RPMI7951 (cell line): ENCODE results near the gene CENPT. TPM values are rescaled to one million over a fixed set of nuclear protein-coding genes. Genes with fewer than 3 reads are reported as not detected.
A peak's percentile ranks its signal among the peaks of the same experiment; 100 is the strongest.

Experiments
- DNase-seq: peaks from one replicate; pipeline ENCODE4 v3.0.0-alpha.2; 2012; ENCODE audit warnings: low read depth
- total RNA-seq: library from RNA; depleted of rRNA; stranded (reverse); fragments of >200 nt; shearing (Covaris generic); gene quantifications from 2 replicates; pipeline ENCODE4 v1.2.3, GENCODE V29; 2014; rRNA removed

The CENPT gene, protein sequence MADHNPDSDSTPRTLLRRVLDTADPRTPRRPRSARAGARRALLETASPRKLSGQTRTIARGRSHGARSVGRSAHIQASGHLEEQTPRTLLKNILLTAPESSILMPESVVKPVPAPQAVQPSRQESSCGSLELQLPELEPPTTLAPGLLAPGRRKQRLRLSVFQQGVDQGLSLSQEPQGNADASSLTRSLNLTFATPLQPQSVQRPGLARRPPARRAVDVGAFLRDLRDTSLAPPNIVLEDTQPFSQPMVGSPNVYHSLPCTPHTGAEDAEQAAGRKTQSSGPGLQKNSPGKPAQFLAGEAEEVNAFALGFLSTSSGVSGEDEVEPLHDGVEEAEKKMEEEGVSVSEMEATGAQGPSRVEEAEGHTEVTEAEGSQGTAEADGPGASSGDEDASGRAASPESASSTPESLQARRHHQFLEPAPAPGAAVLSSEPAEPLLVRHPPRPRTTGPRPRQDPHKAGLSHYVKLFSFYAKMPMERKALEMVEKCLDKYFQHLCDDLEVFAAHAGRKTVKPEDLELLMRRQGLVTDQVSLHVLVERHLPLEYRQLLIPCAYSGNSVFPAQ
- 28.5 and 31.2 TPM in 2 replicates for total RNA-seq

- peak; percentile 73 for DNase-seq
These were observed at the start of gene CENPT for GRCh38 chr16:67847064-67847861. TSS of gene CENPT (minus strand) at chr16:67847693. CDS start at chr16:67833859, 13,834 bp downstream.

DNA sequence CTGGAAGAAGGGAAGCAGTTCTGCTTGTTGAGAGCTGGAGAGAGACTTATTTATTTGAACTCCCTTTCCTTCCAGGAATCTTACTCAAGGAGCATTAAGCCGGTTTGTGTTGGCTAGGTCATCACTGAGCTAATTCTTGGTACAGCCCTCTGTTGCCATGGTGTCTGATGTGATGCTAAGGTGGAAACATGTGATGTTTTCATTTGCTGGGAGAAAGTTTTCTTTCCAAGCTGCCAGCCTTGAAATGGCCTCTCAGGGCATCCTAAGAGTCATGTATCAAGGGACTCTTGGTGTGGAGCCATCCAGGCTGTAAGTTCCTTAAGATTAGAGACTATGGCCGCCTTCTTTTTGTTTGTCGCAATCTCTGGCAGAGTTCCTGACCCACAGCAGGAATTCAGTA is 49.7 kb upstream of the CENPT start:
- no peak for DNase-seq

GRCh38 chr16:67893743-67894399 is 46.4 kb upstream of the CENPT start:
- DNase-seq: no peak

DNA sequence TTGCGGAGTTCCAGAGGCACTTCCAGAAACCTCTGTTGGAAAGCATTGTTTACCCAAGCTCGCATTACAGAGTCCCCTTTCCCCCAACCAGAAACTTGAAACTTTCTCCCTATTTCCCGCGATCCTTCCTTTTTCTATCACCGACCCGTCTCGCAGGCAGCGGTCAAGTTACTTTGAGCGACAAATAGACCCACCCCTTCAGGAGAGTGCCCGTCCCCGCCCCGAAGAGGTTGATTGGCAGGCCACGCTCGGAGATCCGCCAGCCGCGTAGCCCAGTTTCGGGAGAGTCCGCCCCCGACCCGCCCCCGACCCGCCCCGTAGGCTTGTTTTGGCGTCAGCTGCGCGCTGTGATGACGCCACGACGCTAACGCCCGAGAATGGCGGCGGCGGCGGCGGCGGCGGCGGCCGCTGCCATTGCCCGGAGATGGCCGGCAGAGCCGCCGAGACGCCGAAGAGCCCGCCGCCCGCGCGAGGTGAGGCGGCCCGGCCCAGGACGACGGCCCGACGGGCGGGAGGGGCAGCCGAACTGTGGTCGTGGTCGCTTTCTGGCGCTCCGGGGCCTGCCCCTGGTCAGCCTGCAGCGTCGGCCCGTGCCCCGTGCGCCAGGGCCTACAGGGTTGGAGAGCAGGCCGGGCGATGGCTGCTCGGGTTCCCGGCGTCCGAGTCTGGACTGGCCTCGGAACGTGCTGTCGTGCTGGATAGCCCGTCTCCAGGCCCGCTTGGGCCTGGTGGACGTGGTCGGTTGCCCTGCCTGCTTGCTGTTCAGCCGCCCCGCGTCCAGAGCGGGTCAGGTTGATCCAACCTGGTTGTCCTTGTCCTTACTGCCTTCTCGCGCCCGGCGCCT is 45.6 kb upstream of the CENPT start, which contains the start of gene PSKH1:
PSKH1 (plus strand) TSS at position 356 of the 844 bp plus-strand sequence. CDS start 15,496 bp downstream, outside the sequence.
- DNase-seq: peak; percentile 93

GRCh38 chr16:67892375-67892774 is 44.9 kb upstream of the CENPT start:
- no peak for DNase-seq

GRCh38 chr16:67888331-67888730 is 40.8 kb upstream of the CENPT start:
- DNase-seq: no peak

DNA sequence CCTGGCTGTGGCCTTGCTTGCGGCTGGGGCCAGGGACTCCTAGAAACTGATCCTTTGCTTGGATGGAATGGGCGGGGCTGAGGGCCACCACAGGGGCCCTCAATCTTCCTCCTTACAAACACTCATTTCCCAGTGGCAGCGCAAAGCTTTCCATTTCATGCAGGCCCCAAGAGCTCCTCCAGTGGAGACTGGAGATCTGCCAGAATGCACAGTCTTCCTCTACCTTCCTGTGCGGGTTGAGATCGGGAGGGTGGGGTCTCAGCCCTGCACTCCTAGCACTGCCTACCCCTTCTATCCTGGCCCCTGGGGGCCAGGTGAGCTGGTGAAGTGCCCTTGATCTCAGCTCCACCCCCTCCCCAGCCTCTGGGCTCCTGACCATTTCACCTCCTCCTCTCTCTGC is 38.9 kb upstream of the CENPT start:
- DNase-seq: no peak

DNA sequence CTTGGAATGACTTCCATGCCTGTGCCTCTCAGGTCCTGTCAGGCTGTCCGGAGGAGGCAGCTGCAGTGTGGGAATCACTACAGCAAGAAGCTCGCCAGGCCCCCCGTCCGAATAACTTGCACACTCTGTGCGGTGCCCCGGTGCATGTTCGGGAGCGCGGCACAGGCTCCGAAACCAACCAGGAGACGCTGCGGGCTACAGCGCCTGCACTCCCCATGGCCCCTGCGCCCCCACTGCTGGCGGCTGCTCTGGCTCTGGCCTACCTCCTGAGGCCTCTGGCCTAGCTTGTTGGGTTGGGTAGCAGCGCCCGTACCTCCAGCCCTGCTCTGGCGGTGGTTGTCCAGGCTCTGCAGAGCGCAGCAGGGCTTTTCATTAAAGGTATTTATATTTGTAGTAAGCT is 38.5 kb upstream of the CENPT start:
- no peak for DNase-seq

GRCh38 chr16:67885545-67885944 is 38.1 kb upstream of the CENPT start:
- DNase-seq: no peak

- peak; percentile 14 for DNase-seq
These were observed 37.2 kb upstream of the CENPT start, which contains the start of gene NRN1L for GRCh38 chr16:67884684-67885083. TSS of gene NRN1L (plus strand) at chr16:67884885. CDS start at chr16:67884904, 19 bp downstream.

DNA sequence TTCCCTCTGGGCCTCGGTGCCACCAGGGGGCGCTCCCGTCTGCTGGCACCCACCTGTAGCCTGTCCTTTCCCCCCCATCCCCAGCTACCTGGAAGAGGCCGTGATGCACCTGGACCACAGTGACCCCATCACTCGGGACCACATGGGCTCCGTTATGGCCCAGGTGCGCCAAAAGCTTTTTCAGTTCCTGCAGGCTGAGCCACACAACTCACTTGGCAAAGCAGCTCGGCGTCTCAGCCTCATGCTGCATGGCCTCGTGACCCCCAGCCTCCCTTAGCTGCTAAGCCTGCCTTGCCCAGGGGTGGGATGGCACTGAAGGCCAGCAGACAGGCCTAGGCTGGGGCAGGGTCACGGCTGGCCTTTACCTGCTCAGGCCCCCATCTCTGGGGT is 36.4 kb upstream of the CENPT start:
- DNase-seq: peak; percentile 27

DNA sequence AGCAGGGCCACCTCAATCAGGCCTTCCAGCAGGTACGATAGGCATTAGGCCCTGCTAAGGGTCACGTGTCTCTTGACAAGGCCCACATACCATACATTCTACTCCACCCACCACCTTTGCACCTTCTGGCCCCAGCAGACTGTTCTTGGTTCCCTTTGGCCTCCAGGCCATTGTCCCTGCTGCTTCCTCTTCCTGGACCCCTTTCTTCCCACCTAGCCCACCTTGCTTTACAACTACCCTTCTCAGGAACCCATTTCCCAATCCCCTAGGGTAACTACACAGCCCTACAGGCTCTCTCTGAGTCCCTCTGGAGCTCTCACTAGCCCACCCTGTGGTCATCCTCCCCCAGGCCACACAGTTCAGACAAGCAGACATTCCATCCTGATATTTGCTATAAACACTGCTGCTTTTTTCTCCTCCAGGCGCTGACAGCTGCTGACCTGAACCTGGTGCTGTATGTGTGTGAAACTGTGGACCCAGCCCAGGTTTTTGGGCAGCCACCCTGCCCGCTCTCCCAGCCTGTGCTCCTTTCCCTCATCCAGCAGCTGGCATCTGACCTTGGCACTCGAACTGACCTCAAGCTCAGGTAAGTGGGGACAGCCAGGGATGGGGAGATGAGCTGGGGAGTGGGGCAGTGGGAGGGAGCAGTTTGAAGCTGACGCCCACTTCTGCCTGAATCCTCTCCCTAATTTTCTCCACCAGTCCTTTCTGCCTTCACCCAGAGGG is 35.8 kb upstream of the CENPT start:
- DNase-seq: no peak

DNA sequence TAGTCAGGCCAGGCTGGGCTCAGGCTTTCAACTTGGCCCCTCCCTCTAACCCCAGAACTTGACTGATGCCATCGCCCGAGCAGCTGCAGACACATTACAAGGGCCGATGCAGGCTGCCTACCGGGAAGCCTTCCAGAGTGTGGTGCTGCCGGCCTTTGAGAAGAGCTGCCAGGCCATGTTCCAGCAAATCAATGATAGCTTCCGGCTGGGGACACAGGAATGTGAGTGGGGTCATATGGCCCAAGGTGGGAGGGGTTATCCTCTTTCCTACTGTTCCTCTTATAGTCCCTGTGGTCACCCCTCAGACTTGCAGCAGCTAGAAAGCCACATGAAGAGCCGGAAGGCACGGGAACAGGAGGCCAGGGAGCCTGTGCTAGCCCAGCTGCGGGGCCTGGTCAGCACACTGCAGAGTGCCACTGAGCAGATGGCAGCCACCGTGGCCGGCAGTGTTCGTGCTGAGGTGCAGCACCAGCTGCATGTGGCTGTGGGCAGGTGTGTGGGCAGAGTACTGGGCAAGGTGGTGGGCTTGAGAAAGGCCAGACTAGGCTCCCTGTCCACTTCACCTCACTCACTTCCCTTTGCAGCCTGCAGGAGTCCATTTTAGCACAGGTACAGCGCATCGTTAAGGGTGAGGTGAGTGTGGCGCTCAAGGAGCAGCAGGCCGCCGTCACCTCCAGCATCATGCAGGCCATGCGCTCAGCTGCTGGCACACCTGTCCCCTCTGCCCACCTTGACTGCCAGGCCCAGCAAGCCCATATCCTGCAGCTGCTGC is 35.1 kb upstream of the CENPT start:
- DNase-seq: peak; percentile 58

DNA sequence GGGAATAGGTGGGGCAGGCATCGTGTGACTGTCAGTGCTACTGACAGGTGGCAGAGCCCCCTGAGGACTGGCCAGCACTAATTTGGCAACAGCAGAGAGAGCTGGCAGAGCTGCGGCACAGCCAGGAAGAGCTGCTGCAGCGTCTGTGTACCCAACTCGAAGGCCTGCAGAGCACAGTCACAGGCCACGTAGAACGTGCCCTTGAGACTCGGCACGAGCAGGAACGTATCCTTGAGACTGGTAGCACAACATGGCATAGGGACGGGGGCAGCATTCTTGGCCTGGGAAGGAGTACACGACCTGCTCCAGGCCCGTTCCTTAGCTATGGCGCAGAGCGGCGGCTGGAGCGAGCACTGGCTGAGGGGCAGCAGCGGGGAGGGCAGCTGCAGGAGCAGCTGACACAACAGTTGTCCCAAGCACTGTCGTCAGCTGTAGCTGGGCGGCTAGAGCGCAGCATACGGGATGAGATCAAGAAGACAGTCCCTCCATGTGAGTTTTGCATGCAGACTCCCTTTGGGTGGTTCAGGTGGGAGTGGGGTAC is 34.2 kb upstream of the CENPT start:
- DNase-seq: no peak

DNA sequence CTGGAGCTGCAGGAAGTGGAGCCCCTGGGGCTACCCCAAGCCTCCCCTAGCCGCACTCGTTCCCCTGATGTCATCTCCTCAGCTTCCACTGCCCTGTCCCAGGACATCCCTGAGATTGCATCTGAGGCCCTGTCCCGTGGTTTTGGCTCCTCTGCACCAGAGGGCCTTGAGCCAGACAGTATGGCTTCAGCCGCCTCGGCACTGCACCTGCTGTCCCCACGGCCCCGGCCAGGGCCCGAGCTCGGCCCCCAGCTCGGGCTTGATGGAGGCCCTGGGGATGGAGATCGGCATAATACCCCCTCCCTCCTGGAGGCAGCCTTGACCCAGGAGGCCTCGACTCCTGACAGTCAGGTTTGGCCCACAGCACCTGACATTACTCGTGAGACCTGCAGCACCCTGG is 33.1 kb upstream of the CENPT start:
- DNase-seq: no peak

DNA sequence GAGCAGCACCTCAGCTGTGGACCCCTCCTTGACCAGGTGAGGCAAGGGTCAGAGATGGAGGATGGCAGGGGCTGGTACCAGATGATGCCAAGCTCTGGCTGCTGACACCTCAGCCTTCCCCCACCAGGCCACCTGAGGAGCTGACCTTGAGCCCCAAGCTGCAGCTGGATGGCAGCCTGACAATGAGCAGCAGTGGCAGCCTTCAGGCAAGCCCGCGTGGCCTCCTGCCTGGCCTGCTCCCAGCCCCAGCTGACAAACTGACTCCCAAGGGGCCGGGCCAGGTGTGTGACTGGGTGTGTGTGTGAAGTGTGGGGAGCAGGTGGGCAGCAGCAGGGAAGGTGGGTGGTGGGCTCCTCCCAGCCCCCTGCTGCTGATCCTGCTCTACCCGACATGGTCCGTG is 32.4 kb upstream of the CENPT start:
- no peak for DNase-seq

DNA sequence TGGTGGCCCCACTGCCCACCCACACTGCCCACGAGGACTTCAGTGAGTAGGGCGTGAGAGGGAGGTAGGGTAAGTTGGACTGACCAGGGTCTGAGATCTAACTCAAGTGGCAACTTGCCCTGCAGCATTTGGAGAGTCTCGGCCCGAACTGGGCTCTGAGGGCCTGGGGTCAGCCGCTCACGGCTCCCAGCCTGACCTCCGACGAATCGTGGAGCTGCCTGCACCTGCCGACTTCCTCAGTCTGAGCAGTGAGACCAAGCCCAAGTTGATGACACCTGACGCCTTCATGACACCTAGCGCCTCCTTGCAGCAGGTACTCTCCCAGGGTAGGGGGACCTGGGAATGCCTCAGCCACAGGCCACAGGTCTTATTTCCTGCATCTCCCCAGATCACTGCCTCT is 32.0 kb upstream of the CENPT start:
- no peak for DNase-seq

DNA sequence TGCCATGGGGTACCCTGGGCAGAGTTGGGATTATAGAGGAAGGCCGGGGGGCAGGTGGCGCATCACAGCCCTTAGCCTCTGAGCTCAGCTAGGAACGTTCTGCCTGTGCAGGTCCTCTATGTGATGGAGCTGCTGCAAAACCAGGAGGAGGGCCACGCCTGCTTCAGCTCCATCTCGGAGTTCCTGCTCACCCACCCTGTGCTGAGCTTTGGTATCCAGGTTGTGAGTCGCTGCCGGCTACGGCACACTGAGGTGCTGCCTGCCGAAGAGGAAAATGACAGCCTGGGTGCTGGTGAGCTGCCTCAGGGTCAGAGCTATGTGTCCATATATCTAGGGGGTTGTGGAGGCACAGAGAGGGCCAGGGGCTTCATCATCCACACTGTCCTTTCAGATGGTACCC is 31.4 kb upstream of the CENPT start:
- DNase-seq: no peak

DNA sequence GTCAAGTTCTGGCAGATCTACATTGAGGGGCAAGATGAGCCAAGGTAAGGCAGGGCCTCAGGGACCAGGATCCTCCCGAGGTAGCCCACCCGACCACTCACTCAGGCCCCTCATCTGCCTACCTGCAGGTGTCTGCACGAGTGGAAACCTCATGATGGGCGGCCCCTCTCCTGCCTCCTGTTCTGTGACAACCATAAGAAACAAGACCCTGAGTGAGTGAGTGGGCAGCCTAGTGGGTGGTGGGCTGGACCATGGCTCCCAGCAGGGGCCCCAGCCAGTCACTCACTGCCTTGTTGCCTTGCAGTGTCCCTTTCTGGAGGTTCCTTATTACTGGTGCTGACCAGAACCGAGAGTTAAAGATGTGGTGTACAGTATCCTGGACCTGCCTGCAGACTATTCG is 30.7 kb upstream of the CENPT start:
- no peak for DNase-seq
